Skeletal muscle tissue (tissue), 5 donors: ENCODE data around the gene UGP2. TPM values are rescaled to one million over a fixed set of nuclear protein-coding genes. Genes with fewer than 3 reads are reported as not detected.
"Not testable (repeated sequence)": the region's sequence is repeated elsewhere in the genome, so short reads cannot be mapped to it uniquely, and the experiment has no call there.

Experiments
- H3K27ac ChIP-seq: one replicate; pipeline ENCODE4 v1.7.0; 2013; ENCODE audit warnings: mild to moderate bottlenecking, low read depth, low read length, inconsistent platforms
- H3K27me3 ChIP-seq, 3 donors: one replicate each; pipeline ENCODE4 v1.7.0; 2013; ENCODE audit warnings: low read length in 3 of 3; ENCODE audit not compliant: control insufficient read depth in 3 of 3, insufficient read depth in 3 of 3
- H3K36me3 ChIP-seq, 3 donors: one replicate each; pipeline ENCODE4 v1.7.0; 2013; ENCODE audit warnings: low read length in 3 of 3; ENCODE audit not compliant: control insufficient read depth in 3 of 3, insufficient read depth in 3 of 3
- H3K4me1 ChIP-seq, 3 donors: one replicate each; pipeline ENCODE4 v1.7.0; 2013; ENCODE audit warnings: low read length in 3 of 3, mild to moderate bottlenecking in 3 of 3; ENCODE audit not compliant: control insufficient read depth in 3 of 3, insufficient read depth in 3 of 3
- H3K4me3 ChIP-seq, 3 donors: one replicate each; pipeline ENCODE4 v1.7.0; 2013; ENCODE audit warnings: low read length in 3 of 3
- H3K9ac ChIP-seq, 3 donors: one replicate each; pipeline ENCODE4 v1.7.0; 2013; ENCODE audit warnings: low read length in 3 of 3, mild to moderate bottlenecking in 3 of 3, moderate library complexity in 2 of 3, low read depth in 1 of 3
- H3K9me3 ChIP-seq, 3 donors: one replicate each; pipeline ENCODE4 v1.7.0; 2013; ENCODE audit warnings: low read length in 3 of 3; ENCODE audit not compliant: control insufficient read depth in 3 of 3
- small RNA-seq: library from RNA; depleted of rRNA; stranded (forward); fragments of <200 nt; gene quantifications from one replicate; pipeline ENCODE3, GENCODE V24; 2014
- total RNA-seq: library from RNA; depleted of rRNA; stranded (reverse); fragments of >200 nt; gene quantifications from one replicate; pipeline ENCODE4 v1.2.3, GENCODE V29; 2014
- donor health status: Osteomylitis.

UGP2 gene
- total RNA-seq, 1 donor from 2014 or later = 270 TPM

DNA sequence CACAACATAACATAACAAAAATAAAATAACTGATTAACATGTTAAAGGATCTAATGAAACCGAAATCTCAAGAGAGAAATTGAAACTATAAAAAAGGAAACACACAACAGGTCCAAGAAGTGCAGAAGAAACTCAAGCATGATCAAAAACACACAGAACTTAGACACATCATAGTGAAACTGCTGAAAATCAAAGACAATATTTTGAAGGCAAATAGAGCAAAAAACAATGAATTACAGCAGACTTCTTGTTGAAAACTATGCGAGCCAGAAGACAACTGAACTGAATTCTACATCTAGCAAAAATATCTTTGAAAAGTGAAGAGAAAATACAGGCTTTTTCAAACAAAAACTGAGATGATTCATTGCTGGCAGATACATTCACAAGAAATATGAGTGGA lies 61.3 kb downstream of the UGP2 start:
- H3K9me3 ChIP-seq = no peaks in the 10 kb centered on the region

DNA sequence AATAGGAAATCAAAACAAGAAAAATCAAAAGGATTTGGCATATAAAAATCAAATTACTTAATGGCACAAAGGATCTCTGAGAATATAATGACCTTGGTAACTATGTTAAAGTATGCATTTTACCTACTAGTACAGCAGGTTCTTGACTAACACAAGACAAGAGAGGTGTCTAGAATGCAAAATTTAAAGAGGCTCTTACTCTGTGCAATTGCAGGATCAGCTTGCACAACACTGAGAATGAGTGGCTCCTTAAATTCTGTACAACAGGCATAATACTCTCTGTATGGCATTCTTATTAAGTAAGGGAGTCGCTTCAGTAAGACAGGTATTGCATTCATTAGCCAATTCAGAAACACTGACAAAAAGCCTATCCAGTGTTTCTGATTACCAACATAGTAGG lies 72.6 kb downstream of the UGP2 start:
- Histone ChIP-seq H3K4me1 (no peaks in the 10 kb centered on the region), H3K27me3 (no peaks in the 10 kb centered on the region), H3K9ac (no peak overlapping the region), H3K27ac (no peak overlapping the region), H3K36me3 (peaks cover 4 to 35% (median 35%) of the 10 kb centered on the region in 3 donors), H3K9me3 (no peaks in the 10 kb centered on the region), H3K4me3 (no peak overlapping the region)

More for the DNA sequence above, 61.3 kb downstream of the UGP2 start:
- Histone ChIP-seq H3K36me3 (peaks cover 0 to 15% (median 9%) of the 10 kb centered on the region in 3 donors), H3K4me3 (no peak overlapping the region), H3K27ac (no peak overlapping the region), H3K4me1 (peaks cover 0 to 7% (median 5%) of the 10 kb centered on the region in 3 donors), H3K9ac (no peak overlapping the region), H3K27me3 (no peaks in the 10 kb centered on the region)

DNA sequence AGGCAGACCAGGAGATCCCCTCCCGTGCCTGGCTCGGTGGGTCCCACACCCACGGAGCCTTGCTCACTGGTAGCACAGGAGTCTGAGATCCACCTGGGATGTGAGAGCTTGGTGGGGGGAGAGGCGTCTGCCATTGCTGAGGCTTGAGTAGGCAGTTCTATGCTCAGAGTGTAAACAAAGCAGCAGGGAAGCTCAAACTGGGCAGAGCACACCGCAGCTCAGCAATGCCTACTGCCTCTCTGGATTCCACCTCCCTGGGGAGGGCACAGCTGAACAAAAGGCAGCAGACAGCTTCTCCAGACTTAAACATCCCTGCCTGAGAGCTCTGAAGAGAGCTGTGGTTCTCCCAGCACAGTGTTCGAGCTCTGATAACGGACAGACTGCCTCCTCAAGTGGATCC lies 85.1 kb downstream of the UGP2 start:
- Histone ChIP-seq H3K27me3 (no peaks in the 10 kb centered on the region), H3K9me3 (no peaks in the 10 kb centered on the region), H3K9ac (no peak overlapping the region), H3K4me3 (no peak overlapping the region), H3K27ac (no peak overlapping the region), H3K36me3 (peaks cover 6 to 16% (median 12%) of the 10 kb centered on the region in 3 donors), H3K4me1 (no peaks in the 10 kb centered on the region)

DNA sequence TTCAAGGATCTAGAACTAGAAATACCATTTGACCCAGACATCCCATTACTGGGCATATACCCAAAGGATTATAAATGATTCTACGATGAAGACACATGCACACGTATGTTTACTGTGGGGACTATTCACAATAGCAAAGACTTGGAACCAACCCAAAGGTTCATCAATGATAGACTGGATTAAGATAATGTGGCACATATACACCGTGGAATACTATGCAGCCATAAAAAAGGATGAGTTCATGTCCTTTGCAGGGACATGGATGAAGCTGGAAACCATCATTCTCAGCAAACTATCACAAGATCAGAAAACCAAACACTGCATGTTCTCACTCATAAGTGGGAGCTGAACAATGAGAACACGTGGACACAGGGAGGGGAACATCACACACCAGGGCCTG lies 90.4 kb downstream of the UGP2 start:
- not testable (repeated sequence) for H3K27ac ChIP-seq, H3K9me3 ChIP-seq, H3K4me3 ChIP-seq, H3K27me3 ChIP-seq, H3K4me1 ChIP-seq, H3K9ac ChIP-seq
- H3K36me3 ChIP-seq = peaks cover 7 to 11% (median 10%) of the 10 kb centered on the region in 3 donors

Small RNA genes lying within 50 kb of the gene (small RNA-seq; reads per million reads assigned to genes)
- gene RF01293 = not detected

Other genes with a start within 250 kb of the UGP2 start
- 25.1 TPM for gene VPS54, start 177.5 kb downstream of the UGP2 start, total RNA-seq